NCI-H2227 treated with DMSO at 0.1 percent for 48 hours (cell line): Measurements from ENCODE around the gene EOMES.
A peak's percentile ranks its signal among the peaks of the same experiment; 100 is the strongest.

ENCODE experiments used
- DNase-seq: peaks from one replicate; lab custom pipeline; 2025; lab: John Stamatoyannopoulos, UW

The EOMES gene

DNA sequence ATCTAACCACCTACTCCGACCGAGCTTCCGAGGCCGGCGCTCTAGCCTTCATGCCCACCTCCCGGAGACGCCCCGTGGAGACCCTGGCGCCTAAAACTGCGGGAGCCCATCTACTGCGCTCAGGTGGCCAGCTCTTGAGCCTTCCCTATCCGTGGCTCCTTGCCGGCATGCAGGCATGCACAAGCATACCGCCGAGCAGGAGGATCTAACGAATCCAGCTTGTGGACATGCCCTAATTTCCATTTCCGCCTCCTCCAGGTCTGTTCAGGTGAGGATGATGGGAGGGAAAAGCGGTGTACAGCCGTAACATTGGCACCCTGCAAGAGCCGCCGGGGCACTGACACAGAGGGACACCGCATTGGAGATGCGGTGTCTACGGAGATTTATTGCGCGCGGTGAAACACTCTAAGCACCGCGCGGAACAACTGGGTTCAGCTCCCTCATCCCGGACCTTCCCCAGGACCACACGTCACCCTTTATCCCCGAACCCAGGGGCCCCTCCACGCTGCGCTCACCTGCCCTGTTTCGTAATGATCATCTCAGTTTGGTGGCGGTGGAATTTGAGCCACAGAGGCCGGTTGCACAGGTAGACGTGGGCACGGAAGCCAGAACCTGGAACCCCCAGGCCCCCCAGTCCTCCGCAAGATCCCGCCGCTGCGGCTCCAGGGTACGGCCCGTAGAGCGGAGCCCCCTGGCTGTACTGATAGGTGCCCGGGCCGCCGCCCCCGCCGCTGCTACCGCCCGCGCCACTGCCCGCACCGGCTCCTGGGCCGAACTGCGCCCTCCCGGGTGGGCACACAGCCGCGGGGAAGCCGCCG, 1.0 kb downstream of the EOMES start:
- DNase-seq, result no peak

DNA sequence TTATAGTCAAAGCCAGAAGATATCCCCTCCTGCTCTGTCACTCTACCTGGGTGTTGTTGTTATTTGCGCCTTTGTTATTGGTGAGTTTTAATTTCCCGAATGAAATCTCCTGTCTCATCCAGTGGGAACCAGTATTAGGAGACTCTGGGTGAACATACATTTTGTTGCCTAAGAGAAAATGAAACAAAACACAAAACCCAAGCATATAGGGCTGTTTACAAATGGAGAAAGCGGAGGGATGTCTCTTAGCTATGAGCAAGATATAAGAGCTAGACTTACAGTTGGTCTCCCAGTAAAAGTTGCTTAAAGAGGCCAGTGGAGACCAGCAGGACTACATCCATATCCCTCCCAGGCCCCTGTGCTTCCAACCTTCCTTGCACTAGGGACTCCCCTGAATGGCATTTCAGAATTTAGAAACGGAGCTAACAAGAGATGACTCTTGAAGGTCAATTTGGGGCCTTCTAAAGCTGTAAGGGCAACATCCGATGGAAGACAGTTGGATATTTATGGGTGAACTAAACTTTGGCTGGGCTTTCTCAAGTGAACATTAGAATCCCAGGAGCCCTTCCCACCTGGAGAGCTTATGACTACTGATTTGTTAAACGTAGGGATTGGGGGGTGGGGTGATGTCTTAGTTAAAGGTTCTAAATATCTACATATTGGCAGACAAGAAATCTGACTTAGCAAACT, 2.7 kb downstream of the EOMES start:
- no peak for DNase-seq

DNA sequence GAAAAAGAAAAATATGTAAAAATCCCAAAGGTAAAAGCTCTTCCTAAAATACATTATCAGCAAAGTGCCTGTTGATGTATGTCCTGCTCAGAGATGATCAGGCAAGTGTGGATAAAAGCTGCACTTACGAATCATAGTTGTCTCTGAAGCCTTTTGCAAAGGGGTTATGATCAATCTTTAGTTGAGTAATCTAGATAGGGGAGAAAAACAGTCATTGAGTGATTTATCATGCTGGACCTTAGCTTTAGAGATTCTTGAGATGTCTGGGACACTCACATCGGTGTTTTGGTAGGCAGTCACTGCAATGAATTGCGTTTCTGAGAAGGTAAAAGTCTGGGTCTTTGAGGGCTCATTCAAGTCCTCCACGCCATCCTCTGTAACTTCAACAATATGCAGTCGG, 3.7 kb downstream of the EOMES start:
- no peak for DNase-seq

DNA sequence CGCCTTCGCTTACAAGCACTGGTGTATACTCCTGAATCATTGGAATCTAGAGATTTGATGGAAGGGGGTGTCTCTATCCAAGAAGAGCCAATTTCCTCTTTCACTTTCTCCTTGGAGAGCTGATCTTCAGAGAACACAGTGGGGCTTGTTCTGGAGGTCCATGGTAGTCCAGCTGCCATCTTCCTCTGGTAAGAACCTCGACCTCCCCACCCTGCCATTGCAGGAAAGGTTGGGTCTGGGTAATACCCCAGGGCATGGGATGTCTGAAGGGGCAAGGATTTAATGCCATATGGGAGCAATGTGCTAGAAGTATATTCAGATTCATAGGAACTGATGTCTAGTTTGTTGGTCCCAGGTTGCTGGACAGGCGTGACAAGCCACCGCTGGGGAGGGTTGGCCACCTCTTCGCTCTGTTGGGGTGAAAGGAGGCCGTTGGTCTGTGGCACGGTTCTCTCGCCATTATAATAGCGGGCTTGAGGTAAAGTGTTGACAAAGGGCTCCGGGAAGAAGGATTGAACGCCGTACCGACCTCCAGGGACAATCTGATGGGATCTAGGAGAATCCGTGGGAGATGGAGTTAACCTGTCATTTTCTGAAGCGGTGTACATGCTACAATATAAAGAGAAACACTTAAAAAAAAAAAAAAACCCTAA, 4.8 kb downstream of the EOMES start:
- DNase-seq, result no peak

DNA sequence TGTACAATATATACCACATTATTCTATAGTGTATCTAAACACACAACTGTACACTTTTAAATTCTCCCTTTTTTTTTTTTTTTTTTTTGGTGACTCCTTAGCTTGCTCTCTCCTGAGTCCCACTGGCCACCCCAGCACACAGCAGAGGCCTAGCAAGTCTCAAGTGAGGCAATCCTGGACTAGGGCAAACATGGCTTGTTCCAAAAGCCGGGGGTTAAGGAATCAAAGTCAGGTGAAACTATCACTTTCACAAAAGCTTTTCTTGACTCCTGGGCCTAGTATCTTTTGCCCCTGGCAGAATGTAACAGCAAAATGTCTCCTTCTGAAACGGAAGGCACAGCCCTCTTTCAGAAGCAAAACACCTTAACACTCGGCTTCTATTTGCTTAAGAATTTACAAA, 5.8 kb downstream of the EOMES start:
- DNase-seq, result no peak

DNA sequence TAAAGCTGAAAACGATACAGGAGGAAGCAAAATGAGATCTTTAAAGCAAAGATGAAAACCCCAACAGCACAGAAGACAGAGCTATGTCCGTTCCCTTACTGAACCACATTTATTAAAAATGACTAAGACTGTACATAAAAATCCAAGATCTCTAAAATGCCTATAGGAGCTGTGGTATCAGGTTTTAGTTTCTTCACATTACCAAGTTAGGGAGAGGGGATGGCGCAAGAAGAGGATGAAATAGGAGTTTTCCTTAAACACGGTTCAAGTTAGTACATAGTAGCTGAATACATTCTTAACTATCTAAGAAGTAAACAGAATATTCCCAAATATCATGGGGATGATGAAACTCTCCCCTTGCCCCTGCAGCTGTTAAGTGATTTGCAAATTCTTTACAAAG, 6.3 kb downstream of the EOMES start:
- DNase-seq, result no peak

DNA sequence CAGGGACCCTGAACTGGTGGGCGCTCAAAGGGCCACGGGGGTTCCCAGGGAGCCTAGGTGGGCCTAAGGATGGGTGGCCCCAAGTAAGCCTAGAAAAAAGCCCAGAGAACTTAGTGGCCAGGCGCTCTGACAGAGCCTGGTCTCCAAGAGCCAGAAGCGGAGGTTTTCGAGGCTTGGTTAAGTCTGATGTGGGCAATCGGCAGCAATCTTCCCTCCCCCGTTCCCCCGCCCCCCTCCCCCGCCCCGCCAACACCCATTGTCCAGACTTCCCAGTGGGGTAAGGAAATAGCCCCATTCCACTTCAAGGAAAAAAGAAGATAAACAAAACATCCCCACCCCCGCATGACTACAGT, 6.7 kb downstream of the EOMES start:
- no peak for DNase-seq

DNA sequence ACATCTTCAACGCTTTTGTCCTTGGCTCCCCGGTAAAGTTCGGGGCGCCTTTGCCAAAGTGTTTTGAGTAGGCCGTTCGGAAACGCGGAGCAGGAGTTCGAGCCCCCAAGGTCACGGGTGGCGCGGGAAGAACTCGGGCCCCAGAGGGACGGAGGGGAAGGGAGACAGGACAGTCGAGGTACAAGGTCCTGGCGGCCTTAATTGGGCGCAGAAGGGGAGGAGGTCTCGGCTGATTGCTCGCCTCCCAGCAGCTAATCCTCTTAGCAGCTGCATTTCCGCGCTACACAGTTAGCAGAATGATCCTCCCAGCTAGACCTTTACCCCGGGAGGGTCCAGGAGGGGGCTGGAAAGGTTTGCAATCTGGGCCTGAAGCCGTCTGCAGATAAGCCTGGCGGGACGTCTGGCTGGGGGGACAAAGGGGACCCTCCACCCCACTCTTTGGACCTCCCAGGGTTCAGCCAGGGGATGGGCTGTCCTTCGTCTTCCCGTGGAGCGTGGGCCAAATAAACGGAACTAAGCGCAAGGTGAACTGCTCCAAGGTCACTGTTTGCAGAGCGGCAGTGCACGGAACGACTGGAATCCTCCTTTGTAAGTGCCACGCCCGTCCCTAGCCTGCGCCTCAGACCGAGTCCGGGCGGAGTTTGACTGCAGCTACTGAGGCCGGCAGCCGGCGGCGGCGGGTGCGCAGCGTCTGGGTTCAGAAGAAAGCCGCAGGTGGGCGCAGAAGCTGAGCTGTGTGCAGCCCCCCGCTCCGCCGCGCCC, 7.2 kb downstream of the EOMES start:
- DNase-seq, result no peak

DNA sequence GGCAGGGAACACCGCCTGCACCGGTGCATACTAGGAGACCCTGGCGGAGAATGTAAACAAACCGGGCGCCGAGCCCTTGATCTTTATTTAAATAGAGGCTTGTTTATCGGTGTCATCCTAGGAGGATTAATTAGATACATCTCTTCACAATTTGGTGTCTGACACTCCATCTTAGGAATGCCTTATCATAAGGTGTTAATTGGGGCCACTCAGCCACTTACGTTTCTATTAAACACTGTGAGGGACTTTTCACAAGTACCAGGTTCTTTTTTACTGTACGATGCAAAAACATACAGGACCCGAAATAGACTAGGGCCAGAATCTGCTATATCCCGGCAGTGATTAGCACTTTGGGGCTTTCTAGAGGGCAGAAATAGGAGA, 8.0 kb downstream of the EOMES start:
- DNase-seq, result no peak

DNA sequence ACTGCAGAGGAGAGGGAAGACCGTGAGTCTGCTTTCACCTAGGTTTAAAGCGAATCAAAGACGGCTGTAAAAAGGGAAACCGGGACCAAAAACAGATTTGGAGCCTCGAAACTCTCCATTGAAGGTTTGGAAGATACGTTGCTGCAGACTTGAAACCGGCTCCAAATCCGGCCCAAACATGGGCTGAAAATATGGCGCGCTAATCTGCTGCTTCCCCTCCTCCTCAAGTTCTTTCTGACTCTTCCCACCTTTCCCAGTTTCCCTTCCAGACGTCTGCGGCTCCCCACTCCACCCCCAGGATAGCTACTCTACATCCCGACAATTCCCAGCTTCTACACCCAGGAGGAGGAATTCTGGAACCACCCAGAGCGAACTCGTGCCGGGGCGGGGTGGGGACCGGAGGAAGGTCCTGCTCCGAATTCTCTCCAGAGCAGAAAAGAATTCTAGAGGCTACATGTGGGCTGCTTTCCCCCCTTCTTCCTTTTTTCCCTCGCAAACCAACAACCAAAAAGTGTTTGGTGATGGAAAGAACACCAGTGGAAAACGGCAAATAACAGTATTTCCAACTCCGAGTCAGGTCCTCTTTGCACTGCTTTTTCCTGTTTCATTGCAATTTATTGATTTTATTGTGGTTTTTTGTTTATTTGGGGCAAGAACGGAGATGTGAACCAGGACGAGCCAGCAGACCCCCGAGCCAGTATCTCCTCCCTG, 8.5 kb downstream of the EOMES start:
- DNase-seq, result no peak

DNA sequence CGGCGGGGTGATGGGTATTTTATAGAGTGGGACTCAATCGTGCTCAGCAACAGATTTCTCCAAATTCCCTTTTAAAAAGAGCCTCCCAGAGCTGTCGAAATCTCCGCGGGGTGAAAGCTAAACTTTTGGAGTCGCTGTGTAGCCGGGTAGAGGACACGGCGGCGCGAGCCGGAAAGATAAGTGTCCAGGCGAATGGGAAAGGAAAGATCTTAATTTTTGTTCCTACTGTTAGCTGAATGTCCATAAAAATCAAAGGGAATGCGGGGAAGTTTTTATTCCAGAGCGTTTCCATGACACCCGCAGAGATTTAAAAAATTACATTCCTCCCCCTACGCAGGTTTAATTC, 9.1 kb downstream of the EOMES start:
- DNase-seq, result no peak

DNA sequence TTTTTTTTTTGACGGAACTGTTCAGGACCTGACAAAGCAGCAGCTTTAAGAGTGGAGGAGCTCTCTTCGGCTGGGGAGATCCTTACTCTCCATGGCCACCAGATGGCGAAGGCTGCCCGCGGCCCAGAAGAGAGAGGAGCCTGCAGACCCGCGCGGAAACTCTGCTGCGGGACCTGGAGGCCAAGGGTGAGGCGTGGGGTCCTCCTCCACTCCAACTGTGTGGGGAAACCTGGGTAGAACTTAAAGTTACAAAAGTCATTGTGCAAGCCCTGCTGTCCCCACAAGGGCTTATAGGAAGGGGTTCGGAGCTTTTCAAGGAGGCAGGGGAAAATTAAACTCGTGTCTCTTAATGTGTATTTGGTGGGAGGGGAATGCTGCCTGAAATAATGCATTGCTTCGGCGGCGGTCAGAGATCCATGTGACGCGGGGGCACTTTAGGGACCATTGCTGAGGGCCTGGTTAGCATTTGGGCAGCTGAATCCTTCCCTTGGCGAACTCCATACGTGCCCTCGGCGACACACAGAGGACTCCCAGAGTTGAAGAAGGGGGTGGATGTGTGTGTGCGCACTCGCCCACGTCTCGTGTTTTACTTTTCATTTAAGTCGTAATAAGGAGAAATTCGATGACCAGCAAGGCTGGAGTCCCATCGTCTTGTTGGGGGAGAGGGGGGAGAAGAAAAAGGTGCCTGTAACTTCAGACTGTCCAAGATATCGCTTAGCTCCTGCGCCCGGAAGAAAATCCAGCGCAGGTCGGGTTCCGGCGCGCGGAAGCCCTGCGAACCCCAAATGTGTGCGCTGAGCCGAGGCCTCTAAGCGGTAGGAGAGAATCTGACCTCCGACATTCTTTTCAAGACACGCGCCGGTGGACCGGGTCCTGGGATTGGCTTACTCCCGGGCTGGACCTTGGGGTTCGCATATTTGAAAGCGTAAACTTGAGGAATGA, 9.7 kb downstream of the EOMES start:
- peak; percentile 34 for DNase-seq

DNA sequence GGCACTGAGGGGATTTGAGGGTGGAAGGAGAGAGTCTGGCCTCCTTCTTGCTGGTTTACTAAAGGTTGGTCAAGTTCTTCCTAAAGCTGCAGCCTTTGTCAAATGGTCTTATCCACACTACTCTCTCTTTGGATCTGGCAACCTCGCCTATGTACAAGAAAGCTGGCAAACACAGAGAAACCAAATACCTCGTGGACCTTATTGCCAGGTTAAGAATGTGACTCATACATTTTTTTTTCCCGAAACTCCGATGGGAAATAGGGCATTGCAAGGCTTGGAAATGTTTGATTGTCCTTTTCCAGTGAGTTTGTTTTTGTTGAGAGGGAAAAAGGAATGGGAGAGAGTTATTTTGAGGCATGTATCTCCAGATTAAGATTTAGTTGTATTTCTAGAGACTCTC, 13.9 kb downstream of the EOMES start:
- no peak for DNase-seq

DNA sequence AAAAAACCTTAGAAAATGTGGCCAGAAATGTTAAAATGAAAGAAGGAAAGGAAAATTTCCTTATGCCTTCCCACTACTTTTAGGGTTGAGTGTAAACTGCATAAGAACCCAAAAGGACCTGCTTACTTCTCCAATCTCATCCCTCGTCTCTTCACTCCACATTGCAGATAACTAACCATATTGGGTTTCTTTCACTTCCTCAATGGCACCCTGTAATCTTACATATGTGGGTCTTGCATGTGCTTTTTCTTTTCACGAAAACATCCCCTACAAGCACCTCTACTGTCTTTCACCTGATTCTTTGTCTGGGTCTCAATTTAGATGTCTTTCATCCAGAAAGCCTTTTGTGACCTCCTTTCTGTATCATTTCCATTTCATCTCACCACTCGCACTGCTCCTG, 23.1 kb downstream of the EOMES start:
- no peak for DNase-seq

DNA sequence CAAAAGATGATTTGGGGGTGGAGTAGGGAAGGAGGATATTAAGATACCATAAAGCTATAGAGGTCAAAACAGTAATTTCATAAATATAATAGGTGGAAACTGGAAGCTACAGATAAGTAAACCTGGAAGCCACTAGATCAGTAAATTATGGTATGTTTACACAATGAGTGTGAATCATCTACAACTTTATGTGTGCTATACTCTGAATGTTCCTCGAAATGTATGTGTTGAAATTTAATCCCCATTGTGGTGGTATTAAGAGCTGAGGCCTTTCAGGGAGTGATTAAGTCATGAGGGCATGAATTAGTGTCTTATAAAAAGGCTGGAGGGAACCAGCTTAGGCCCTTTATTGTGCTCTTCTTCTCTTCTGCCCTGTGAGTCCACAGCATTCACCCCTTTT, 25.2 kb downstream of the EOMES start:
- no peak for DNase-seq

DNA sequence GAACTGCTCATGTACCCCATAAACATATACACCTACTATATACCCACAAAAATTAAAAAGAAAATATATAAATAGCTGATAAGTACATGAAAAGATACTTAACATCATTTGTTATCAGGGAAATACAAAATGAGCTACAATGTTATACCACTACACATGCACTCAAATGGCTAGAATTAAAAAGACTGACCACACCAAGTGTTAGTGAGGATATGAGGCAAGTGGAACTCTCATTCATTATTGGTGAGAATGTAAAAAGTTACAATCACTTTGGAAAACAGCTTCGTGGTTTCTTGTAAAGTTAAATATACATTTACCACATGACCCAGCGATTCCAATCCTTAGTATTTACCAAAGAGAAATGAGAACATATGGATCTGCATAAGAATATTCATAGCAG, 26.5 kb downstream of the EOMES start:
- DNase-seq, result no peak

DNA sequence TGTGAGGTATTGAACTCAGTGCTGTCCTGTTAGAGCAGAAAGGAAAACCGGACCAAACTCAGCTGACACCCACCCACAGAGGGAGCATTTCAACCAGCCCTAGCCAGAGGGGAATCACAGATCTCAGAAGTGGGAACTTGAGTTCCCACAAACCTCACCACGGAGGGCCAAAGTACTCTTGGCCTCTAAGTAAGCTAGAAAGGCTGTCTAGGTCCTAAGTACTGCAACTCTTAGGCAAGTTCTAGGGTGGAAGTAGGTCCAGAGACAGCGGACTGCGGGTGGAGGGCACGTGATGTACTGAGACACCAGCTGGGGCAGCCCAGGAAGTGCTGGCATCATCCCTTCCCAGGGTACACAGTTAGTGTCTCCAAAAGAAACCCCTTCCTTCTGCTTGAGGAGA, 34.1 kb downstream of the EOMES start:
- DNase-seq, result no peak

DNA sequence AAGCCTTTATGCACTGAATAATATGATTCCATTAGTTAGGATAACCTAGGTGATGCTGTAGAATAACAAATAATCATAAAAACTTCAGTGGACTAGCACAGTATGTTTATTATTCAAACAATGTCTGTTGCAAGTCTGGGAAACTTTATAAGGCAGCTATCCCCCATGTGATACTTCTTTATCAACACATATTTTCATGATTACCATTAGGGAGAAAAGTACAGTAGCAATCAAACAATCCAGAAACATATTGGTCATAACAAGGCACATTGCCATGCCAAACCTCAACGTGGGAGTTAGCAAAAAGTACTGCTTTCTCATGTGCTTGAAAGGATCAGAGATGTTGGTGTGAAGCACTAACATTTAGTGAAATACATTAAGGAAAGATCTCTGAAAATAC, 35.5 kb downstream of the EOMES start:
- no peak for DNase-seq

DNA sequence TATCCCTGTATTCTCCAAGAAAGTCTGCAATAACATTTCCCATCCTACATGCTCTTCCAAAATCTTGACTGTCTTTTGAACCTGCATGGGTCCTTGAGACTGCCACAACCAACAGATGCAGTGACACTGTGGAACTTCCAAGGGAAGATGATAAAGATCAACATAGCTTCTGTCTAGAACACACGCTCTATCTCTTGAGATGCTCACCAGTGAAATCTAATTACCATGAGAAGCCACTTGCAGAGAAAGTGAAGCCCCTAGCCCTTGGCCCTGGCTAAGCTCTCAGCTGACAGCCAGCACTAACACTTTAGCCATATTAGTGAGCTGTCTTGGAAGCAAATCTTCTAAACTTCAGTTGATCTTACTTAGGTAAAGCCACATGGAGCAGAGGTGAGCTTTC, 36.6 kb downstream of the EOMES start:
- DNase-seq, result no peak

DNA sequence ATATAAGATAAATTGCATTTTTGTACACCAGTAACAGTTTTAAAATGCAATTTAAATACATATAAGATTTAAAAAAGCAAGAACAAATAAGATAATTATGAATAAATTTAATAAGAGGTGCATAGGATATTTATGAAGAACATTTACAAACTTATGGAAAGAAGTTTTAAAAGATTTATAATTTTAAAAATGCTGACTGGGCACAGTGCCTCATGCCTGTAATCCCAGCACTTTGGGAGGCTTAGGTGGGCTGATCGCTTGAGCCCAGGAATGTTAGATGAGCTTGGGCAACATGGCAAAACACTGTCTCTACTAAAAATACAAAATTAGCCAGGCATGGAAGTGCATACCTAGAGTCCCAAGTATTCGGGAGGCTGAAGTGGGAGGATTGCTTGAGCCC, 37.8 kb downstream of the EOMES start:
- no peak for DNase-seq

DNA sequence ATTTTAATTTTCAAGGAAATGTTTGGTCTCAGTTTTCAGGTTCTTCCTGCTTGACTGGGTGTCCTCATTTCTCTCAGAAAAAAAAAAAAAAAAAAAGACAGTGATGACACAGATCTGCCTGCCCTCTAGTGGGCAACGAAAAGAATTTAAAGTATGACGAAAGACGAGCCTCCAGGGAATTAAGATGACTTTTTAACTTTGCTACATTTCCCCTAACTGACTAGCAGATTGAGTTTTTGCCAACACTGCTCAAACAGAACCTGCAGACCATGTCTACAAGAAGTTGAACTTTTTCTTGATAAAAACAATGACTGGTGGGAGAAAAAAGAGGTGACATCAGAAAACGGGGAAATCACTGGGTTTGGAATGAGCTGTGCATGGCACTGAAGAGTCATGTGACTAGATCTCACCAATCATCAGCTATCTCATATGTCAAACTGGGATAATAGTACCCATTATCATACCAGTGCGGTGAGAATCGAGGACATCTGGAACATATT, 40.8 kb downstream of the EOMES start:
- DNase-seq, result peak; percentile 29
